OCI-LY7 (cell line): Measurements from ENCODE around the gene GMDS.

Experiments
- CTCF ChIP-seq: fragments of 200-600 bp; sonication (generic); conservative IDR thresholded peaks from 2 replicates; pipeline ENCODE4 v1.5.1; 2014; ENCODE audit warnings: mild to moderate bottlenecking, antibody characterized with exemption, low read length, moderate library complexity, mixed read lengths
- EZH2phosphoT487 ChIP-seq: fragments of 200-600 bp; sonication (generic); IDR thresholded peaks from 2 replicates; pipeline ENCODE4 v1.6.1; 2018; ENCODE audit warnings: low read depth, borderline replicate concordance, mild to moderate bottlenecking, mixed run types, antibody characterized with exemption, low read length, moderate library complexity, mixed read lengths

GRCh38 chr6:1949538-1949937, 295.9 kb downstream of the GMDS start:
- TF ChIP-seq CTCF (no peak), EZH2phosphoT487 (no peak)
